Measurements from ENCODE around the gene SULT2B1. TPM values are rescaled to one million over a fixed set of nuclear protein-coding genes. Genes with fewer than 3 reads are reported as not detected.

SULT2B1 gene
- total and polyA plus RNA-seq, 2 donors (not counting 1 experiment from before 2014, with no cell fraction given), result 0.10 to 0.33 TPM

GRCh38 chr19:48596237-48596636 is 44.3 kb downstream of the SULT2B1 start:
- Histone ChIP-seq H3K4me1 (ENCODE audit: control insufficient read depth, extremely low read depth, insufficient read depth, low read length) (no peaks in the 10 kb centered on the region), H3K4me2 (ENCODE audit: extremely low read depth, insufficient read depth, low read length) (no peak overlapping the region), H2AFZ (ENCODE audit: low read length) (no peak overlapping the region), H3K9ac (ENCODE audit: insufficient read depth, low read length) (no peak overlapping the region), H3K4me3 (replicated peaks in 1 of 4; ENCODE audit: control extremely low read depth in 1 of 4, insufficient read depth in 1 of 4, low read depth in 3 of 4, low read length in 4 of 4) (no peak overlapping the region), H3K79me2 (ENCODE audit: control insufficient read depth, insufficient read depth, low read length) (no peaks in the 10 kb centered on the region), H3K27ac (ENCODE audit: insufficient read depth, low read length) (no peak overlapping the region), H4K20me1 (ENCODE audit: control insufficient read depth, extremely low read depth, insufficient read depth, low read length) (no peaks in the 10 kb centered on the region), H3K36me3 (ENCODE audit: control insufficient read depth, insufficient read depth, low read length) (no peaks in the 10 kb centered on the region), H3K27me3 (ENCODE audit: control insufficient read depth, insufficient read depth, low read length) (no peaks in the 10 kb centered on the region), H3K9me3 (ENCODE audit: control insufficient read depth, insufficient read depth, low read depth, low read length) (no peaks in the 10 kb centered on the region)
- TF ChIP-seq EZH2 (IDR thresholded peaks at IDR 0.05; ENCODE audit: low read length, missing control alignments), result no peak
- TF ChIP-seq, protein P1, sequence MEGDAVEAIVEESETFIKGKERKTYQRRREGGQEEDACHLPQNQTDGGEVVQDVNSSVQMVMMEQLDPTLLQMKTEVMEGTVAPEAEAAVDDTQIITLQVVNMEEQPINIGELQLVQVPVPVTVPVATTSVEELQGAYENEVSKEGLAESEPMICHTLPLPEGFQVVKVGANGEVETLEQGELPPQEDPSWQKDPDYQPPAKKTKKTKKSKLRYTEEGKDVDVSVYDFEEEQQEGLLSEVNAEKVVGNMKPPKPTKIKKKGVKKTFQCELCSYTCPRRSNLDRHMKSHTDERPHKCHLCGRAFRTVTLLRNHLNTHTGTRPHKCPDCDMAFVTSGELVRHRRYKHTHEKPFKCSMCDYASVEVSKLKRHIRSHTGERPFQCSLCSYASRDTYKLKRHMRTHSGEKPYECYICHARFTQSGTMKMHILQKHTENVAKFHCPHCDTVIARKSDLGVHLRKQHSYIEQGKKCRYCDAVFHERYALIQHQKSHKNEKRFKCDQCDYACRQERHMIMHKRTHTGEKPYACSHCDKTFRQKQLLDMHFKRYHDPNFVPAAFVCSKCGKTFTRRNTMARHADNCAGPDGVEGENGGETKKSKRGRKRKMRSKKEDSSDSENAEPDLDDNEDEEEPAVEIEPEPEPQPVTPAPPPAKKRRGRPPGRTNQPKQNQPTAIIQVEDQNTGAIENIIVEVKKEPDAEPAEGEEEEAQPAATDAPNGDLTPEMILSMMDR (conservative IDR thresholded peaks at IDR 0.05 in 1 of 2, IDR thresholded peaks at IDR 0.05 in 1 of 2; ENCODE audit: low read depth in 1 of 2, low read length in 2 of 2), result no peak
- DNase-seq (ENCODE audit: low read depth in 2 of 2), result no peak

- no peaks in the 10 kb centered on the region for H3K36me3 ChIP-seq (ENCODE audit: control insufficient read depth, insufficient read depth, low read length)
- no peak overlapping the region for H2AFZ ChIP-seq (ENCODE audit: low read length)
- no peaks in the 10 kb centered on the region for H3K79me2 ChIP-seq (ENCODE audit: control insufficient read depth, insufficient read depth, low read length)
- H3K9ac ChIP-seq (ENCODE audit: insufficient read depth, low read length), result no peak overlapping the region
- TF ChIP-seq EZH2 (IDR thresholded peaks at IDR 0.05; ENCODE audit: low read length, missing control alignments), result no peak
- TF ChIP-seq, protein P1 (conservative IDR thresholded peaks at IDR 0.05 in 1 of 2, IDR thresholded peaks at IDR 0.05 in 1 of 2; ENCODE audit: low read depth in 1 of 2, low read length in 2 of 2), result no peak
- H3K4me2 ChIP-seq (ENCODE audit: extremely low read depth, insufficient read depth, low read length), result no peak overlapping the region
- H3K27ac ChIP-seq (ENCODE audit: insufficient read depth, low read length), result no peak overlapping the region
- no peak for DNase-seq (ENCODE audit: low read depth in 2 of 2)
- H3K9me3 ChIP-seq (ENCODE audit: control insufficient read depth, insufficient read depth, low read depth, low read length), result no peaks in the 10 kb centered on the region
- H4K20me1 ChIP-seq (ENCODE audit: control insufficient read depth, extremely low read depth, insufficient read depth, low read length), result no peaks in the 10 kb centered on the region
- H3K27me3 ChIP-seq (ENCODE audit: control insufficient read depth, insufficient read depth, low read length), result no peaks in the 10 kb centered on the region
- H3K4me1 ChIP-seq (ENCODE audit: control insufficient read depth, extremely low read depth, insufficient read depth, low read length), result no peaks in the 10 kb centered on the region
- no peak overlapping the region for H3K4me3 ChIP-seq (replicated peaks in 1 of 4; ENCODE audit: control extremely low read depth in 1 of 4, insufficient read depth in 1 of 4, low read depth in 3 of 4, low read length in 4 of 4)
Measured at GRCh38 chr19:48596679-48597465, 44.9 kb downstream of the SULT2B1 start.

- H3K9me3 ChIP-seq (ENCODE audit: control insufficient read depth, insufficient read depth, low read depth, low read length), result no peaks in the 10 kb centered on the region
- H3K27me3 ChIP-seq (ENCODE audit: control insufficient read depth, insufficient read depth, low read length), result no peaks in the 10 kb centered on the region
- no peaks in the 10 kb centered on the region for H3K79me2 ChIP-seq (ENCODE audit: control insufficient read depth, insufficient read depth, low read length)
- H3K27ac ChIP-seq (ENCODE audit: insufficient read depth, low read length), result no peak overlapping the region
- H2AFZ ChIP-seq (ENCODE audit: low read length), result no peak overlapping the region
- no peak for DNase-seq (ENCODE audit: low read depth in 2 of 2)
- H3K36me3 ChIP-seq (ENCODE audit: control insufficient read depth, insufficient read depth, low read length), result no peaks in the 10 kb centered on the region
- no peaks in the 10 kb centered on the region for H4K20me1 ChIP-seq (ENCODE audit: control insufficient read depth, extremely low read depth, insufficient read depth, low read length)
- H3K9ac ChIP-seq (ENCODE audit: insufficient read depth, low read length), result no peak overlapping the region
- no peak for TF ChIP-seq EZH2 (IDR thresholded peaks at IDR 0.05; ENCODE audit: low read length, missing control alignments)
- TF ChIP-seq, protein P1 (conservative IDR thresholded peaks at IDR 0.05 in 1 of 2, IDR thresholded peaks at IDR 0.05 in 1 of 2; ENCODE audit: low read depth in 1 of 2, low read length in 2 of 2), result no peak
- no peak overlapping the region for H3K4me2 ChIP-seq (ENCODE audit: extremely low read depth, insufficient read depth, low read length)
- no peaks in the 10 kb centered on the region for H3K4me1 ChIP-seq (ENCODE audit: control insufficient read depth, extremely low read depth, insufficient read depth, low read length)
- no peak overlapping the region for H3K4me3 ChIP-seq (replicated peaks in 1 of 4; ENCODE audit: control extremely low read depth in 1 of 4, insufficient read depth in 1 of 4, low read depth in 3 of 4, low read length in 4 of 4)
Measured at GRCh38 chr19:48598996-48599700, 47.2 kb downstream of the SULT2B1 start.

Measured in fibroblast of lung (primary cell).